Measurements from ENCODE around the gene JAKMIP2.

The JAKMIP2 gene

GRCh38 chr5:147733075-147733474, 49.5 kb downstream of the JAKMIP2 start:
- ATAC-seq, result no peak
- TF ChIP-seq ZNF70 (CRISPR knock-in tag; IDR thresholded peaks at IDR 0.05), result no peak
- no peak for TF ChIP-seq TOX (CRISPR knock-in tag; IDR thresholded peaks at IDR 0.05; ENCODE audit: borderline replicate concordance)
- TF ChIP-seq CSDC2 (CRISPR knock-in tag; IDR thresholded peaks at IDR 0.05), result no peak
- TF ChIP-seq SNAI2 (CRISPR knock-in tag; IDR thresholded peaks at IDR 0.05), result no peak
- TF ChIP-seq CREB5 (CRISPR knock-in tag; IDR thresholded peaks at IDR 0.05; ENCODE audit: low read depth), result no peak
- TF ChIP-seq ZC3H10 (CRISPR knock-in tag; IDR thresholded peaks at IDR 0.05), result no peak
- TF ChIP-seq PPARA (CRISPR knock-in tag; IDR thresholded peaks at IDR 0.05; ENCODE audit: borderline replicate concordance), result no peak
- no peak for TF ChIP-seq ARNTL (CRISPR knock-in tag; IDR thresholded peaks at IDR 0.05; ENCODE audit: borderline replicate concordance, low read depth)
- no peak for TF ChIP-seq ZFP30 (CRISPR knock-in tag; IDR thresholded peaks at IDR 0.05)
- no peak for TF ChIP-seq TCF4 (CRISPR knock-in tag; IDR thresholded peaks at IDR 0.05; ENCODE audit: borderline replicate concordance)
- TF ChIP-seq ZFP3 (CRISPR knock-in tag; IDR thresholded peaks at IDR 0.05), result no peak
- TF ChIP-seq GLIS3 (CRISPR knock-in tag; IDR thresholded peaks at IDR 0.05), result no peak
- no peak for TF ChIP-seq ISL1 (CRISPR knock-in tag; IDR thresholded peaks at IDR 0.05)
- TF ChIP-seq PATZ1 (CRISPR knock-in tag; IDR thresholded peaks at IDR 0.05; ENCODE audit: borderline replicate concordance), result no peak
- TF ChIP-seq POU6F1 (CRISPR knock-in tag; IDR thresholded peaks at IDR 0.05; ENCODE audit: borderline replicate concordance, low read depth), result no peak
- no peak for TF ChIP-seq ZNF565 (CRISPR knock-in tag; conservative IDR thresholded peaks at IDR 0.05; ENCODE audit: low read depth)
- no peak for TF ChIP-seq OSR1 (CRISPR knock-in tag; IDR thresholded peaks at IDR 0.05)
- no peak for TF ChIP-seq CSRNP3 (CRISPR knock-in tag; IDR thresholded peaks at IDR 0.05)
- TF ChIP-seq RARB (CRISPR knock-in tag; IDR thresholded peaks at IDR 0.05), result no peak
- TF ChIP-seq BACH2 (CRISPR knock-in tag; IDR thresholded peaks at IDR 0.05; ENCODE audit: borderline replicate concordance), result no peak

- no peak for ATAC-seq
- no peak for TF ChIP-seq CSDC2 (CRISPR knock-in tag; IDR thresholded peaks at IDR 0.05)
- TF ChIP-seq SNAI2 (CRISPR knock-in tag; IDR thresholded peaks at IDR 0.05), result no peak
- no peak for TF ChIP-seq PPARA (CRISPR knock-in tag; IDR thresholded peaks at IDR 0.05; ENCODE audit: borderline replicate concordance)
- no peak for TF ChIP-seq ZC3H10 (CRISPR knock-in tag; IDR thresholded peaks at IDR 0.05)
- no peak for TF ChIP-seq BACH2 (CRISPR knock-in tag; IDR thresholded peaks at IDR 0.05; ENCODE audit: borderline replicate concordance)
- no peak for TF ChIP-seq ZNF8 (CRISPR knock-in tag; IDR thresholded peaks at IDR 0.05)
- TF ChIP-seq TOX (CRISPR knock-in tag; IDR thresholded peaks at IDR 0.05; ENCODE audit: borderline replicate concordance), result no peak
- TF ChIP-seq TSHZ2 (CRISPR knock-in tag; IDR thresholded peaks at IDR 0.05), result no peak
- no peak for TF ChIP-seq ZNF70 (CRISPR knock-in tag; IDR thresholded peaks at IDR 0.05)
- TF ChIP-seq ZFP3 (CRISPR knock-in tag; IDR thresholded peaks at IDR 0.05), result no peak
- no peak for TF ChIP-seq CREB5 (CRISPR knock-in tag; IDR thresholded peaks at IDR 0.05; ENCODE audit: low read depth)
- no peak for TF ChIP-seq POU6F1 (CRISPR knock-in tag; IDR thresholded peaks at IDR 0.05; ENCODE audit: borderline replicate concordance, low read depth)
- no peak for TF ChIP-seq TCF4 (CRISPR knock-in tag; IDR thresholded peaks at IDR 0.05; ENCODE audit: borderline replicate concordance)
Observed at GRCh38 chr5:147732291-147732883, 50.1 kb downstream of the JAKMIP2 start.

All from SK-N-SH treated with all-trans-retinoic acid at 6 μM for 48 hours (cell line).